ENCODE data around the gene ABI3. TPM values are rescaled to one million over a fixed set of nuclear protein-coding genes. Genes with fewer than 3 reads are reported as not detected.

ABI3 gene
- total and polyA plus RNA-seq, 9 of the 15 experiments (the other 6 are each of a cell fraction or from before 2014, with no cell fraction given), result not detected

DNA sequence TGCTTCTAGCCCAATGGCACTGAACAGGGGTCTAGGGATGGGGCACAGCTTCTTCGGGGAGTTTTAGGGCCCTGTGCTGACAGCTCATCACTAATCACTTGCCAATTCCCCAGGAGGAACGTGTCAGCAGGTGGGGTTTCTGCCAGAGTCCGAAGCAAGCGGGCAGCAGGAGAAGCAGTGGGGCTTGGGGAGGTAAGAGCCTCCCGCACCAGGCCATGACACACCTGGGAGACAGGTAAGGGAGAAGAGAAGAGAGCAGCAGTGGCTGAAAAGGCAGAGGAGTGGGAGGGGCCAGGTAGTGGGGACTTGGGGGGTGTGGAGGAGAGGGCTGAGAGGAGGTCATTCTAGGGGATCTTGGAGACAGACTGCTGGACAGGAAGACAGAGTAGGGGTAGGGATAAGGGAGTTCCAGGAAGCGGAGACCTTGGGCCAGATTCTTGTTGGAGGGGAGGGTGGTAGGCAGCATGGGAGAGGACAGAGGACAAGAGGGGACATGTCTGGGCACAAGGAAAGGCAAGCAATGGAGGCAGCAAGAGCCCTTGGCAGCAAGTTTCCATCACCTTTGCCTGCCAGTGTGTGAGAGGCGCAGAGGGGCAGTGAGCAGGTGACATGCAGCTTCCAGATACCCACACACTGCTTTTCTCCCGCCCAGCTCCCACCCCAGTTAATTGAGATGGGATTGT, 15.2 kb downstream of the ABI3 start:
- POLR2A ChIA-PET, result interaction anchor here (0.6 to 1.7 kb wide), 6 partner anchors 11 to 391 kb away, joined by 3 to 4 read pairs (median 3); no protein-coding TSS in a partner anchor
- CTCF ChIA-PET (ENCODE audit: low intra/inter-chr PET ratio), result interaction anchor here (0.9 kb wide), 1 partner anchor 45 kb away, joined by 5 read pairs; no protein-coding TSS in a partner anchor
- H3K9me3 ChIP-seq (replicated peaks; ENCODE audit: control insufficient read depth, insufficient read depth, low read depth, low read length), result no peaks in the 10 kb centered on the region; the same call in 1 of the 2 replicates
- peaks cover 0 to 49% of the 10 kb centered on the region in 2 experiments; a peak in 3 of 5 replicates for H3K27me3 ChIP-seq (ENCODE audit: control insufficient read depth in 2 of 2, insufficient read depth in 2 of 2, low read length in 2 of 2)
- H3K27ac ChIP-seq (ENCODE audit: extremely low read depth, low read depth, low read length), result no peak overlapping the region
- H2AFZ ChIP-seq (ENCODE audit: low read depth, low read length), result no peak overlapping the region
- BruUV-seq (replicated peaks), result no TSS peak
- no peak for TF ChIP-seq PTBP1 (IDR thresholded peaks at IDR 0.05; ENCODE audit: low read depth, low read length)
- TF ChIP-seq RHOXF2B (CRISPR knock-in tag; conservative IDR thresholded peaks at IDR 0.05), result no peak
- TF ChIP-seq KLF1 (tag; IDR thresholded peaks at IDR 0.05), result no peak
- no peak for TF ChIP-seq CC2D1A (IDR thresholded peaks at IDR 0.05)
- TF ChIP-seq, protein P1, sequence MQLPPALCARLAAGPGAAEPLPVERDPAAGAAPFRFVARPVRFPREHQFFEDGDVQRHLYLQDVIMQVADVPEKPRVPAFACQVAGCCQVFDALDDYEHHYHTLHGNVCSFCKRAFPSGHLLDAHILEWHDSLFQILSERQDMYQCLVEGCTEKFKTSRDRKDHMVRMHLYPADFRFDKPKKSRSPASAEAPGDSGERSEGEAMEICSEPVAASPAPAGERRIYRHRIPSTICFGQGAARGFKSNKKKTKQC (CRISPR knock-in tag; IDR thresholded peaks at IDR 0.05), result no peak
- TF ChIP-seq, protein P2, sequence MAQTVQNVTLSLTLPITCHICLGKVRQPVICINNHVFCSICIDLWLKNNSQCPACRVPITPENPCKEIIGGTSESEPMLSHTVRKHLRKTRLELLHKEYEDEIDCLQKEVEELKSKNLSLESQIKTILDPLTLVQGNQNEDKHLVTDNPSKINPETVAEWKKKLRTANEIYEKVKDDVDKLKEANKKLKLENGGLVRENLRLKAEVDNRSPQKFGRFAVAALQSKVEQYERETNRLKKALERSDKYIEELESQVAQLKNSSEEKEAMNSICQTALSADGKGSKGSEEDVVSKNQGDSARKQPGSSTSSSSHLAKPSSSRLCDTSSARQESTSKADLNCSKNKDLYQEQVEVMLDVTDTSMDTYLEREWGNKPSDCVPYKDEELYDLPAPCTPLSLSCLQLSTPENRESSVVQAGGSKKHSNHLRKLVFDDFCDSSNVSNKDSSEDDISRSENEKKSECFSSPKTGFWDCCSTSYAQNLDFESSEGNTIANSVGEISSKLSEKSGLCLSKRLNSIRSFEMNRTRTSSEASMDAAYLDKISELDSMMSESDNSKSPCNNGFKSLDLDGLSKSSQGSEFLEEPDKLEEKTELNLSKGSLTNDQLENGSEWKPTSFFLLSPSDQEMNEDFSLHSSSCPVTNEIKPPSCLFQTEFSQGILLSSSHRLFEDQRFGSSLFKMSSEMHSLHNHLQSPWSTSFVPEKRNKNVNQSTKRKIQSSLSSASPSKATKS (CRISPR knock-in tag; IDR thresholded peaks at IDR 0.05), result no peak
- TF ChIP-seq, protein P3, sequence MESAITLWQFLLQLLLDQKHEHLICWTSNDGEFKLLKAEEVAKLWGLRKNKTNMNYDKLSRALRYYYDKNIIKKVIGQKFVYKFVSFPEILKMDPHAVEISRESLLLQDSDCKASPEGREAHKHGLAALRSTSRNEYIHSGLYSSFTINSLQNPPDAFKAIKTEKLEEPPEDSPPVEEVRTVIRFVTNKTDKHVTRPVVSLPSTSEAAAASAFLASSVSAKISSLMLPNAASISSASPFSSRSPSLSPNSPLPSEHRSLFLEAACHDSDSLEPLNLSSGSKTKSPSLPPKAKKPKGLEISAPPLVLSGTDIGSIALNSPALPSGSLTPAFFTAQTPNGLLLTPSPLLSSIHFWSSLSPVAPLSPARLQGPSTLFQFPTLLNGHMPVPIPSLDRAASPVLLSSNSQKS (CRISPR knock-in tag; IDR thresholded peaks at IDR 0.05), result no peak
- TF ChIP-seq, protein P4, sequence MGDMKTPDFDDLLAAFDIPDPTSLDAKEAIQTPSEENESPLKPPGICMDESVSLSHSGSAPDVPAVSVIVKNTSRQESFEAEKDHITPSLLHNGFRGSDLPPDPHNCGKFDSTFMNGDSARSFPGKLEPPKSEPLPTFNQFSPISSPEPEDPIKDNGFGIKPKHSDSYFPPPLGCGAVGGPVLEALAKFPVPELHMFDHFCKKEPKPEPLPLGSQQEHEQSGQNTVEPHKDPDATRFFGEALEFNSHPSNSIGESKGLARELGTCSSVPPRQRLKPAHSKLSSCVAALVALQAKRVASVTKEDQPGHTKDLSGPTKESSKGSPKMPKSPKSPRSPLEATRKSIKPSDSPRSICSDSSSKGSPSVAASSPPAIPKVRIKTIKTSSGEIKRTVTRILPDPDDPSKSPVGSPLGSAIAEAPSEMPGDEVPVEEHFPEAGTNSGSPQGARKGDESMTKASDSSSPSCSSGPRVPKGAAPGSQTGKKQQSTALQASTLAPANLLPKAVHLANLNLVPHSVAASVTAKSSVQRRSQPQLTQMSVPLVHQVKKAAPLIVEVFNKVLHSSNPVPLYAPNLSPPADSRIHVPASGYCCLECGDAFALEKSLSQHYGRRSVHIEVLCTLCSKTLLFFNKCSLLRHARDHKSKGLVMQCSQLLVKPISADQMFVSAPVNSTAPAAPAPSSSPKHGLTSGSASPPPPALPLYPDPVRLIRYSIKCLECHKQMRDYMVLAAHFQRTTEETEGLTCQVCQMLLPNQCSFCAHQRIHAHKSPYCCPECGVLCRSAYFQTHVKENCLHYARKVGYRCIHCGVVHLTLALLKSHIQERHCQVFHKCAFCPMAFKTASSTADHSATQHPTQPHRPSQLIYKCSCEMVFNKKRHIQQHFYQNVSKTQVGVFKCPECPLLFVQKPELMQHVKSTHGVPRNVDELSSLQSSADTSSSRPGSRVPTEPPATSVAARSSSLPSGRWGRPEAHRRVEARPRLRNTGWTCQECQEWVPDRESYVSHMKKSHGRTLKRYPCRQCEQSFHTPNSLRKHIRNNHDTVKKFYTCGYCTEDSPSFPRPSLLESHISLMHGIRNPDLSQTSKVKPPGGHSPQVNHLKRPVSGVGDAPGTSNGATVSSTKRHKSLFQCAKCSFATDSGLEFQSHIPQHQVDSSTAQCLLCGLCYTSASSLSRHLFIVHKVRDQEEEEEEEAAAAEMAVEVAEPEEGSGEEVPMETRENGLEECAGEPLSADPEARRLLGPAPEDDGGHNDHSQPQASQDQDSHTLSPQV (IDR thresholded peaks at IDR 0.05), result no peak
- TF ChIP-seq, protein P5, sequence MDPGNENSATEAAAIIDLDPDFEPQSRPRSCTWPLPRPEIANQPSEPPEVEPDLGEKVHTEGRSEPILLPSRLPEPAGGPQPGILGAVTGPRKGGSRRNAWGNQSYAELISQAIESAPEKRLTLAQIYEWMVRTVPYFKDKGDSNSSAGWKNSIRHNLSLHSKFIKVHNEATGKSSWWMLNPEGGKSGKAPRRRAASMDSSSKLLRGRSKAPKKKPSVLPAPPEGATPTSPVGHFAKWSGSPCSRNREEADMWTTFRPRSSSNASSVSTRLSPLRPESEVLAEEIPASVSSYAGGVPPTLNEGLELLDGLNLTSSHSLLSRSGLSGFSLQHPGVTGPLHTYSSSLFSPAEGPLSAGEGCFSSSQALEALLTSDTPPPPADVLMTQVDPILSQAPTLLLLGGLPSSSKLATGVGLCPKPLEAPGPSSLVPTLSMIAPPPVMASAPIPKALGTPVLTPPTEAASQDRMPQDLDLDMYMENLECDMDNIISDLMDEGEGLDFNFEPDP (CRISPR knock-in tag; IDR thresholded peaks at IDR 0.05), result no peak
- H3K9ac ChIP-seq (ENCODE audit: insufficient read depth in 1 of 2, low read depth in 2 of 2, low read length in 2 of 2), result no peak overlapping the region
- no peak overlapping the region for H3K4me3 ChIP-seq
- DNase-seq (ENCODE audit: extremely low read depth in 1 of 4, low spot score in 3 of 4), result no peak
- no peaks in the 10 kb centered on the region for H4K20me1 ChIP-seq (replicated peaks; ENCODE audit: control insufficient read depth, insufficient read depth, low read length)
- H3K36me3 ChIP-seq (ENCODE audit: control insufficient read depth, insufficient read depth, low read length), result no peaks in the 10 kb centered on the region
- intact Hi-C loops (cut with micrococcal nuclease) (loop anchor here (2.0 to 5.0 kb wide), 4 partner anchors 33 to 273 kb away; no protein-coding TSS in a partner anchor), in situ Hi-C loops (cut with MboI) (no loop called here)
- no peak overlapping the region for H3K4me2 ChIP-seq (ENCODE audit: insufficient read depth, low read length)
- 3% methylated on average over 8 of the region's 8 CpGs for WGBS (ENCODE audit: insufficient coverage, low coverage, missing lambda C conversion rate)
- no peaks in the 10 kb centered on the region for H3K9me1 ChIP-seq (ENCODE audit: control insufficient read depth, insufficient read depth, low read length)
- H3K79me2 ChIP-seq (ENCODE audit: control insufficient read depth, insufficient read depth, low read length), result no peaks in the 10 kb centered on the region
- FAIRE-seq, result no peak
- peaks cover 0 to 26% of the 10 kb centered on the region in 2 experiments; a peak in 3 of 5 replicates for H3K4me1 ChIP-seq (replicated peaks in 1 of 2; ENCODE audit: control insufficient read depth in 2 of 2, insufficient read depth in 2 of 2, low read length in 2 of 2)
- ATAC-seq, result no peak

All from K562 (cell line).